Measurements from ENCODE around the gene UPK3A. TPM values are rescaled to one million over a fixed set of nuclear protein-coding genes. Genes with fewer than 3 reads are reported as not detected.

The UPK3A gene
- polyA plus RNA-seq, 1 of the 3 experiments (the other 2 are of a cell fraction) = not detected

DNA sequence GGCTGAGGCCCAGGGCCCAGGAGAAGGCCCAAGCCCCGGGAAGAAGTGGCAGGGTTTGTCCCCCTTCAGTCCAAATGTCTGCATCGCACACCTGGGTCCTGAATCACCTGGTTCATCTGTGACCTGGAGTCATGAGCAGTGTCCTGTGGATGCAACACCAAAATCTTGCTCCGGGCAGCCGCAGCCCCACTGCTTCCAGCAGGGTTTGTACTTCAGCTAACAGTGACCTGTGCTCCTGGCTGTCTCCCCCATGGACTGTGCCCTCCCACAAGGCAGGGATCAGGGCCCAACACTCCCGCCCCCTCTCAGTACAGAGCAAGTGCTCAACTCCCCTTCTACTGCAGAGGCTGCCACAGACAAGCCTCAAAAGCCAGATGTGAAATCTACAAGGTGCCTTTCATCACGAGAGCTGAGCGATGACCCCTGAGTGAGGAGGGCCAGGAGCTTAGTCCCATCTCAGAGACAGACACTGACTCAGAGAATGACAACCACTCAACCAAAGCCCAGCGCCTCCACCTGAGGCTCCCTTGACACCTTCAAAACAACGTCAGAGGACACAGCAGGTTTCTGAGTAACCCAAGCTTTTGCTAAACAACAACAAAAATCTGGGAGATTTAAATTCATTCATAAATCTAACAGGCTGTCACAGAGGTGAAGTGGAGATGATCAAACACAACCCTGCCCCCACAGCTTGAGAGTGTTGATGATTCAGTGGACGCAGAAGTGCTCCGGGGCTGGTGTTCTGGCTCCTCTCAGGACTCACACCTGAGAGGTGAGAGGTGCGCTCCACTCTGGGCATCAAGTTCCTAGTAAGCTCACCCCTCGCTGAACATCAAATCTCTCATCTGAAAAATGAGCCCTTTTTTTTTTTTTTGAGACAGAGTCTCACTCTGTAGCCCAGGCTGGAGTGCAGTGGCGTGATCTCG is 47.4 kb upstream of the UPK3A start (continued):
- no peak for TF ChIP-seq GATA2 (CRISPR knock-in tag; IDR thresholded peaks at IDR 0.05)
- no peak for TF ChIP-seq JUND (IDR thresholded peaks at IDR 0.05)
- TF ChIP-seq, protein P1, sequence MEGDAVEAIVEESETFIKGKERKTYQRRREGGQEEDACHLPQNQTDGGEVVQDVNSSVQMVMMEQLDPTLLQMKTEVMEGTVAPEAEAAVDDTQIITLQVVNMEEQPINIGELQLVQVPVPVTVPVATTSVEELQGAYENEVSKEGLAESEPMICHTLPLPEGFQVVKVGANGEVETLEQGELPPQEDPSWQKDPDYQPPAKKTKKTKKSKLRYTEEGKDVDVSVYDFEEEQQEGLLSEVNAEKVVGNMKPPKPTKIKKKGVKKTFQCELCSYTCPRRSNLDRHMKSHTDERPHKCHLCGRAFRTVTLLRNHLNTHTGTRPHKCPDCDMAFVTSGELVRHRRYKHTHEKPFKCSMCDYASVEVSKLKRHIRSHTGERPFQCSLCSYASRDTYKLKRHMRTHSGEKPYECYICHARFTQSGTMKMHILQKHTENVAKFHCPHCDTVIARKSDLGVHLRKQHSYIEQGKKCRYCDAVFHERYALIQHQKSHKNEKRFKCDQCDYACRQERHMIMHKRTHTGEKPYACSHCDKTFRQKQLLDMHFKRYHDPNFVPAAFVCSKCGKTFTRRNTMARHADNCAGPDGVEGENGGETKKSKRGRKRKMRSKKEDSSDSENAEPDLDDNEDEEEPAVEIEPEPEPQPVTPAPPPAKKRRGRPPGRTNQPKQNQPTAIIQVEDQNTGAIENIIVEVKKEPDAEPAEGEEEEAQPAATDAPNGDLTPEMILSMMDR (IDR thresholded peaks at IDR 0.05) = no peak
- TF ChIP-seq POLR2AphosphoS5 (IDR thresholded peaks at IDR 0.05; ENCODE audit: low read depth, low read length) = no peak
- TF ChIP-seq, protein P2, sequence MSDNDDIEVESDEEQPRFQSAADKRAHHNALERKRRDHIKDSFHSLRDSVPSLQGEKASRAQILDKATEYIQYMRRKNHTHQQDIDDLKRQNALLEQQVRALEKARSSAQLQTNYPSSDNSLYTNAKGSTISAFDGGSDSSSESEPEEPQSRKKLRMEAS (IDR thresholded peaks at IDR 0.05; ENCODE audit: low read depth) = no peak
- TF ChIP-seq, protein P3, sequence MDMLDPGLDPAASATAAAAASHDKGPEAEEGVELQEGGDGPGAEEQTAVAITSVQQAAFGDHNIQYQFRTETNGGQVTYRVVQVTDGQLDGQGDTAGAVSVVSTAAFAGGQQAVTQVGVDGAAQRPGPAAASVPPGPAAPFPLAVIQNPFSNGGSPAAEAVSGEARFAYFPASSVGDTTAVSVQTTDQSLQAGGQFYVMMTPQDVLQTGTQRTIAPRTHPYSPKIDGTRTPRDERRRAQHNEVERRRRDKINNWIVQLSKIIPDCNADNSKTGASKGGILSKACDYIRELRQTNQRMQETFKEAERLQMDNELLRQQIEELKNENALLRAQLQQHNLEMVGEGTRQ (IDR thresholded peaks at IDR 0.05; ENCODE audit: borderline replicate concordance, low read depth, low read length) = no peak
- no peak for TF ChIP-seq RXRA (IDR thresholded peaks at IDR 0.05; ENCODE audit: borderline replicate concordance, low read depth)
- no peak for TF ChIP-seq NFIC (IDR thresholded peaks at IDR 0.05; ENCODE audit: borderline replicate concordance)

DNA sequence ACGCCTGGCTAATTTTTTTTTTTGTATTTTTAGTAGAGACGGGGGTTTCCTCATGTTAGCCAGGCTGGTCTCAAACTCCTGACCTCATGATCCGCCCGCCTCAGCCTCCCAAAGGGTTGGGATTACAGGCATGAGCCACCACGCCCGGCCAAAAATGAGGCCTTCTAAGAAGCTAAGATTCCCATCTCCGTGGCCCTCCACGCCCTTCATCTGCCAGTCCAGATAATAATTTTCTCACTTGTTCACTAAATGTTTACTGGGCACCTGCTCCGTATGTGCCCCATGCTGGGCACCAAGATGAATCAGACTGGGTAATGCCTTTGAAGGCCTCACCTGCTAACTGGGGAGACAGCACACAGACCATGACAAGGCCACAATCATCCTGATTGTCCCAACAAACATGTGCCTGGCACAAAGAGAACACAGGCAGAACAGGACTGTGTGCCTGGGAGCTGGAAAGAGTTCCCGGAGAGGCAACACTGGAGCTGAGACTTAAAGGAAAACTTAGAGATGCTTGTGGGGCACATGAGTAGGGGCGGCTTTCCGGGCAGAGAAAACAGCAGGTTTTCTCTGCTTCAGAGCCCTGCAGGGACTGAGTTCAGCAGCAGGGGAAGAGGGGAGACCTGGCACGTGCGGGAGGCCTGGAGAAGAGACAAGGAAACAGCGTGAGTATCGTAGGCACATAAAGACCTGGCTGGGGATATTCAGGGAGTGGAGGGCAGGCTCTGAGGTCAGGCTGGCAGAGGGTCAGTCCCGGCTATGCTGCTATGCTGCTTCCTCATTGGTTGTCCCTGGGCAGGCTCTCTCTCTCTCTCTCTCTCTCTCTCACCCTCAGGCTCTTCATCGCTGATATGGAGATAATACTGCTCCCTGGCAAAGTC is 46.4 kb upstream of the UPK3A start:
- TF ChIP-seq, protein P4, sequence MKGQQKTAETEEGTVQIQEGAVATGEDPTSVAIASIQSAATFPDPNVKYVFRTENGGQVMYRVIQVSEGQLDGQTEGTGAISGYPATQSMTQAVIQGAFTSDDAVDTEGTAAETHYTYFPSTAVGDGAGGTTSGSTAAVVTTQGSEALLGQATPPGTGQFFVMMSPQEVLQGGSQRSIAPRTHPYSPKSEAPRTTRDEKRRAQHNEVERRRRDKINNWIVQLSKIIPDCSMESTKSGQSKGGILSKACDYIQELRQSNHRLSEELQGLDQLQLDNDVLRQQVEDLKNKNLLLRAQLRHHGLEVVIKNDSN (IDR thresholded peaks at IDR 0.05; ENCODE audit: borderline replicate concordance, low read depth) = no peak
- TF ChIP-seq, protein P1 (IDR thresholded peaks at IDR 0.05) = no peak
- no peak for TF ChIP-seq RXRA (IDR thresholded peaks at IDR 0.05; ENCODE audit: borderline replicate concordance, low read depth)
- TF ChIP-seq FOXJ3 (CRISPR knock-in tag; IDR thresholded peaks at IDR 0.05) = no peak
- TF ChIP-seq FOSL2 (IDR thresholded peaks at IDR 0.05; ENCODE audit: borderline replicate concordance, low read depth) = no peak
- Histone ChIP-seq H3K9me3 (no peaks in the 10 kb centered on the region), H3K27me3 (ENCODE audit: insufficient read depth) (no peaks in the 10 kb centered on the region), H3K36me3 (replicated peaks in 1 of 2; ENCODE audit: control insufficient read depth in 1 of 2, insufficient read depth in 2 of 2, low read length in 1 of 2) (peaks cover 0 to 5% of the 10 kb centered on the region in 2 experiments), H3K79me2 (ENCODE audit: insufficient read depth) (peaks cover 32% of the 10 kb centered on the region), H3K9ac (no peak overlapping the region), H3K4me2 (no peak overlapping the region), H4K20me1 (ENCODE audit: insufficient read depth) (peaks cover 36% of the 10 kb centered on the region), H3K27ac (ENCODE audit: low read depth in 2 of 2, low read length in 1 of 2) (no peak overlapping the region), H3F3A (replicated peaks; ENCODE audit: insufficient read depth) (peaks cover 3% of the 10 kb centered on the region), H3K4me1 (ENCODE audit: control insufficient read depth in 1 of 2, insufficient read depth in 2 of 2, low read depth in 1 of 2, low read length in 1 of 2) (peaks cover 6 to 17% of the 10 kb centered on the region in 2 experiments; a peak in 2 of 4 replicates), H2AFZ (ENCODE audit: low read depth) (no peak overlapping the region), H3K9me2 (no peaks in the 10 kb centered on the region), H3K4me3 (ENCODE audit: low read depth in 2 of 2, low read length in 1 of 2) (no peak overlapping the region)
- ChIA-PET CTCF (interaction anchor here (0.9 to 1.8 kb wide), 3 partner anchors 8 to 157 kb away, joined by 3 to 5 read pairs (median 4); no protein-coding TSS in a partner anchor), POLR2A (no interaction called here)
- peak; percentile 52 for DNase-seq
- WGBS (ENCODE audit: low lambda C conversion rate) = 94% methylated on average over 18 of the region's 18 CpGs

Measured in SK-N-SH (cell line).